Measurements from ENCODE around the gene SYNE3.

DNA sequence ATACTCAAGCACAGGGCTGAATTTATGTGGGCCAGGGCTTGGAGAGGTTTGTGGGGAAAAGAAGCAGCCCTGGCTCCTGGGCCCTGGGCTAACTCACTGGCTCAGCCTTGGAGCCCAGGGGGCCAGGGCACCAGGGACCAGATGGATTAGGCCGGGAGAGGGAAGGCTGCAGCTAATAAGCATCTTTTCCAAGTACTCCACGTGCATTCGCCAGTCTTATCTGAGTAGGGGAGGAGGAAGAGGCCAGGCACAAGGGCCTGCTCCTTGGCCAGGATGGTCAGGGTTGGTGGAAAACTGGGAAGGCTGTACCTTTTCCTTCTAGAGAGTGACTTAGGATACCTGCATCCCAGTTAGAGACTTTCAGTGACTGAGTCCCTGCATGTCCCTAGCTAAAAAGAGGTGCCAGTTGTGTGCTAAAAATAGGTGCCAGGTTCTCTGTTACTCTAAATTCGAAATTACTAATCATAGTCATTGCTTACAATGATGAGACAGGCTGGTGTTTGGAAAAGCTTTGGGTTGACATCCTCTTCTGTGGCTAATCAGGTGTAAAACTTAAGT lies 19.7 kb upstream of the SYNE3 start:
- TF ChIP-seq, protein P1, sequence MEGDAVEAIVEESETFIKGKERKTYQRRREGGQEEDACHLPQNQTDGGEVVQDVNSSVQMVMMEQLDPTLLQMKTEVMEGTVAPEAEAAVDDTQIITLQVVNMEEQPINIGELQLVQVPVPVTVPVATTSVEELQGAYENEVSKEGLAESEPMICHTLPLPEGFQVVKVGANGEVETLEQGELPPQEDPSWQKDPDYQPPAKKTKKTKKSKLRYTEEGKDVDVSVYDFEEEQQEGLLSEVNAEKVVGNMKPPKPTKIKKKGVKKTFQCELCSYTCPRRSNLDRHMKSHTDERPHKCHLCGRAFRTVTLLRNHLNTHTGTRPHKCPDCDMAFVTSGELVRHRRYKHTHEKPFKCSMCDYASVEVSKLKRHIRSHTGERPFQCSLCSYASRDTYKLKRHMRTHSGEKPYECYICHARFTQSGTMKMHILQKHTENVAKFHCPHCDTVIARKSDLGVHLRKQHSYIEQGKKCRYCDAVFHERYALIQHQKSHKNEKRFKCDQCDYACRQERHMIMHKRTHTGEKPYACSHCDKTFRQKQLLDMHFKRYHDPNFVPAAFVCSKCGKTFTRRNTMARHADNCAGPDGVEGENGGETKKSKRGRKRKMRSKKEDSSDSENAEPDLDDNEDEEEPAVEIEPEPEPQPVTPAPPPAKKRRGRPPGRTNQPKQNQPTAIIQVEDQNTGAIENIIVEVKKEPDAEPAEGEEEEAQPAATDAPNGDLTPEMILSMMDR (IDR thresholded peaks at IDR 0.05): no peak
- TF ChIP-seq POLR2A (IDR thresholded peaks at IDR 0.05): no peak
